NCI-H2171 treated with DMSO at 0.1 percent for 48 hours (cell line): ENCODE measurements around the gene ALS2CL.

ENCODE experiments used
- DNase-seq: peaks from one replicate; lab custom pipeline; 2025; lab: John Stamatoyannopoulos, UW

The ALS2CL gene

DNA sequence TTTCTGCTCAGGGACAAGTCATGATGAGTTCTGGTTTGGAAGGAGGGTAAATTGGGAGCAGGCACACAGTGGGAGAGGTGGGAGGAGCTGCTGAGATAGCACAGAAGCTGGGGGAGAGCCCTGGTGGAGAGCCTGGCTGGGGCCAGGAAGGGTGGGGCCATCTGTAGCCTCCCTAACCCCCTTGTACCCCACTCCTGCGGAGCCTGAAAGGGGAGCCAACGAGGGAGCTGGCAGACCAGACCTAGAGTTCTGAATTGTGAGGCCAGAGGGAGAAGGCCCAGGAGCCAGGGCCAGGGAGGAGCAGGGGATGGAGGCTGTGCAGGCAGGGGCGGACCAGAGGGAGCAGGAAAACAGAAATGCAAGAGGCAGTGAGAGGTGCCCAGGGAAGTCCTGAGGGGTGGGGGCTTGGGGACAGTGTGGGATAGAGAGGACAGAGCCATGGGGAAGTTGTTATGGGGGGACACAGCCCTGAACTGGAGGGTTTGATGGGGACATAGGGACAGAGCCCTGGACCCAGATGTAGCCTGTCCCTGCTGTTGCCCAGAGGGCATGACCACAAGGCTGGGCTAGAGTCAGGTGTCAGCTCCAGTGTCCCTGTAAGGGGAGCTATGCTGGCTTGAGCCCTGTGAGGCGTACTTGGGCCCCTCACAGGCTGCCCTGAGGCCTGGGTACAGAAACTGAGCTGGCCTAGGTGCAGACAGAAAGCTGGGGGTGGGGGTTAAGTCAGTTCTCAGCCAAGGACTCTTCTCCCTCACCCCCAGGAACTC, 8.9 kb upstream of the ALS2CL start:
- no peak for DNase-seq

GRCh38 chr3:46701181-46701939, 7.9 kb upstream of the ALS2CL start, which contains the start of gene TMIE:
TMIE (plus strand) TSS chr3:46701392; CDS start chr3:46701488, 96 bp downstream.
- no peak for DNase-seq

DNA sequence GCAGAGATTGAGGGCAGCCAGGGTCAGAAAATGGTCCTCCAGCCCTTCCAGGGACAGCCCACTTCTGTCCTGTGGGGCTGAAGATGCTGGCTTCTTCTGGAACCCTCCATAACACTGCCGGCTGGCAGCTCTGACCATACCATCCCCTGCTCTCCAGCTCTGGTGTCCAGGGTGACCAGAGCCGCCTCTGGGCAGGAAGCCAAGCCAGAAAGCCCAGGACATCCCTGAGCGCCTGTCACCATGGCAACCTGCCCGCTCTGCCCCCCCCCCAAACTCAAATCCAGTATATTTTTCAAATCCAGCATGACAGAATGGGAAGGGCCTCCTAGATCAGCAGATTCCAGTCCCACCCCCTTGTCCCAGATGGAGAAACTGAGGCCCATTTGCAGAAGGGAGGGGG, 7.3 kb upstream of the ALS2CL start:
- no peak for DNase-seq

- DNase-seq = no peak
These were observed 6.4 kb upstream of the ALS2CL start for GRCh38 chr3:46699676-46700523.

- DNase-seq = no peak
These were observed 2.7 kb upstream of the ALS2CL start for GRCh38 chr3:46695962-46696894.

DNA sequence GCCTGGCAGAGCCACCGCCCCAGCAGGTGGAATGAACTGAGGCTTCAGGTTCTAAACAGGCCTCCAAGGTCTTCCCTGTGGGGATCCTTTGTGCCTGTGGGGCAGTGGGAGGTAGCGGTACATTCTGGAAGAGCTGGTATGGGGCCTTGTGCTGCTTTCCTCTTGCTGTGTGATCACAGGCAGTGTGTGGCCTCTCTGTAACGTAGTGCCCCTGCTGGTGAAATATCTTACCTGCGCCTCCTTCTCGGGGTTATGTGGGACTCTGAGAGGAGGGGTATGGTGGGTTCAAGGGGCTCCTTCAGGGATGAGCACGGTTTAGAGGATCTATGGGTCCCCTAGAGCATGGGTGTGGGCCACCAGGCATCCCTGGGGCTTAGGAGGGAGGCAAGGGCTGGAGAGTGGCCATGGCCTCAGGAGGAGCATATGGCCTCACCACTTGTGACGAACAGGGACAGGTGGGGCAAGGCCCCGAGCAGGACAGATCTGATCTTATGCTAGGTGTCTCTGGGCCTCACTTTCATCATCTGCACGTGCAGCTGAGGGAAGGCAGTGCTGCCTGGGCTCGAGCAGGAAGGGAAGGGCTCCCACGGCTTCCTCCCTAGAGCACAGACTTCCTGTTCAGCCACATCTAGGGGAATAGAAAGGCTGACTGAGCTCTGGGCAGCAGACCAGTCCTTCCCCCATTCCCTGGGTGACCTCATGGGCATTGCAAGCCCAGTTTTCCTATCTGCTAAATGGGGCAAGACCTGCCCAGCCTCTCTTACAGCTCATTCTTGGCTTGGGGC, 1.9 kb upstream of the ALS2CL start:
- no peak for DNase-seq

GRCh38 chr3:46694520-46694919, 1.0 kb upstream of the ALS2CL start:
- DNase-seq = no peak

- no peak for DNase-seq
These were observed 380 bp upstream of the ALS2CL start for GRCh38 chr3:46693892-46694226.

GRCh38 chr3:46692566-46692990, 901 bp downstream of the ALS2CL start:
- no peak for DNase-seq

- DNase-seq = no peak
These were observed 2.7 kb downstream of the ALS2CL start for GRCh38 chr3:46690798-46691197.

DNA sequence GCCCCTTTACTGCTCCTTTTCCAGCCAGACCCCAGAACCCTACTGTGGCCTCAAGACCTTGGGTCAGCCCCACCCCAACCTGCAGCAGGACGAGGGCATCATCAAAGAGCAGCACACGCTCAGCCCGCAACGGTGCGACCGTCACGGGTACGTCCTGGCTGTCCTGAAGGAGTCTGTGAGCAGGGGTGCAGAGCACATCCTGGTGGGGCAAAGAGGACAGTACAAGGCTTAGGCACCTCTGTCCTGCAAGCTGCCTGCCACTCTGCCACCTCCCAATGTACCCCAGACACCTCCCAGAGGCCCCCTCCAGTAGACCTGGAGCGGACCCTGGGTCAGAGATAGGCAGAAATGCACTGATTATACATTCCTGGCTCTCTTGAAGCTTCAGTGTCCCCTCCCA, 8.0 kb downstream of the ALS2CL start:
- DNase-seq = no peak

GRCh38 chr3:46684891-46685290, 8.6 kb downstream of the ALS2CL start:
- DNase-seq = no peak

- DNase-seq = no peak
These were observed 10.5 kb downstream of the ALS2CL start for GRCh38 chr3:46682974-46683373.

GRCh38 chr3:46681856-46682540, 11.5 kb downstream of the ALS2CL start:
- DNase-seq = no peak

DNA sequence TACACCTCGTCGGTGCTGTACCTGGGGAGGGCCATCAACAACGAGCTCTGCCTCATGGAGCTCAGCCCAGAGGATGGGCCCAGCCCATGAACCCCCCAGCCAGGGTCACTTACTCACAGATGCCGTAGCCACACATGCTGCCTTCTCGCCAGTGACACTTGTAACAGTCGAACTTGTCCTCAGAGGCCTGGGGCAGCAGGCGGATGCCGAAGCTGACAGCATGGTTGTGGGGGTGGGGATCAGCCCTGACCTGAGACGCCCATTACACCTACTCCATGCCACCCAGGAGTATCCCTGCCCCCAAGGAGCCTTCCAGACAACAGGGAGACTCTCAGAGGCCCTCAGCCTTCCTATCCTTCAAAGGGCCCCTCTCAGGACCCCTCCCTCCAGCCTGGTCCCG, 12.1 kb downstream of the ALS2CL start:
- no peak for DNase-seq

GRCh38 chr3:46680298-46680826, 13.1 kb downstream of the ALS2CL start:
- no peak for DNase-seq

- no peak for DNase-seq
These were observed 13.8 kb downstream of the ALS2CL start for GRCh38 chr3:46679681-46680080.

- no peak for DNase-seq
These were observed 15.2 kb downstream of the ALS2CL start for GRCh38 chr3:46678280-46678679.

DNA sequence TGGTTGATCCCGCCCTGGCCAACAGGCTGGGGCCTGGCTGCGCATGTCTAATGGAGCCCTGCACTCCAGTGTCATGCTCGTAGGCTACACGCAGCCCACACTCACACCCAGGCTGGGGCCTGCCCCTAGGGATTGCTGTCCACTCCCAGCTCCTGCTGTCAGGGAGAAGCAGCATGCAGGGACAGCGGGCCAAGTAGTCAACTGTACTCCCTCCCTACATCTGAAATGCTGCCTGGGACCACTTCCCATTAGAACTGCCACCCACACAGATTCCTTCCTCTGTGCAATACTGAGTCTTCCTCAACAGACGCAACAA, 16.1 kb downstream of the ALS2CL start:
- DNase-seq = no peak
